Adrenal gland (tissue), 5 donors: ENCODE measurements around the gene NFE2L2.

Experiments used
- CTCF ChIP-seq, 6 experiments: fragments of 450-650 bp in 4 of 6; fragments of 200-600 bp in 2 of 6; sonication (generic) in 1 of 6; IDR thresholded peaks; 1 replicate in 5 of 6; 2 replicates in 1 of 6; pipeline versions ENCODE4 v1.5.1 to v1.8.0; 2016 to 2021; ENCODE audit warnings: antibody characterized with exemption in 6 of 6, mild to moderate bottlenecking in 2 of 6, moderate library complexity in 1 of 6
- POLR2A ChIP-seq, 2 donors: fragments of 450-650 bp; IDR thresholded peaks; one replicate each; pipeline ENCODE4 v1.6.1; 2017; ENCODE audit warnings: antibody characterized with exemption in 2 of 2, mild to moderate bottlenecking in 2 of 2, moderate library complexity in 1 of 2
- donor health status: DM: no; HTN: no; CAD: no.

- TF ChIP-seq POLR2A (IDR thresholded peaks at IDR 0.05) (no peak), CTCF (IDR thresholded peaks at IDR 0.05) (no peak)
These were observed 80.7 kb downstream of the NFE2L2 start for GRCh38 chr2:177183860-177184259.
